ENCODE measurements around the gene NDUFA12. TPM values are rescaled to one million over a fixed set of nuclear protein-coding genes. Genes with fewer than 3 reads are reported as not detected.

NDUFA12 gene
- total and polyA plus RNA-seq, 12 donors, result 254 to 710 (median 341) TPM

- 95% methylated on average over 2 of the region's 2 CpGs for WGBS, 2 donors
- no peak overlapping the region for H3K27ac ChIP-seq
- intact Hi-C loops (cut with DNase I), result loop anchor here in 1 of 10 donors (10.0 kb wide), 1 partner anchor 439 kb away; no protein-coding TSS in a partner anchor
- peaks cover 0 to 29% (median 10%) of the 10 kb centered on the region in 9 donors for H3K36me3 ChIP-seq
- H3K27me3 ChIP-seq, result no peaks in the 10 kb centered on the region
- peaks cover 0 to 20% (median 9%) of the 10 kb centered on the region in 9 donors for H3K4me1 ChIP-seq
- H3K9me3 ChIP-seq, result no peaks in the 10 kb centered on the region
- no peak overlapping the region for H3K4me3 ChIP-seq
- DNase-seq (no peak), ATAC-seq (no peak)
- no peak for TF ChIP-seq CTCF (IDR thresholded peaks at IDR 0.05)
These were observed 20.2 kb downstream of the NDUFA12 start for GRCh38 chr12:94983321-94983720.

- H3K4me3 ChIP-seq, result no peak overlapping the region
- no peaks in the 10 kb centered on the region for H3K27me3 ChIP-seq
- 80 to 87% methylated on average over 7 of the region's 7 CpGs for WGBS, 2 donors
- H3K4me1 ChIP-seq, result peaks cover 0 to 24% (median 12%) of the 10 kb centered on the region in 9 donors
- DNase-seq (no peak), ATAC-seq (peak in 1 of 8 donors; percentile 18)
- intact Hi-C loops (cut with DNase I), result loop anchor here in 1 of 10 donors (10.0 kb wide), 1 partner anchor 438 kb away; no protein-coding TSS in a partner anchor
- no peak for TF ChIP-seq CTCF (IDR thresholded peaks at IDR 0.05)
- H3K27ac ChIP-seq, result no peak overlapping the region
- no peaks in the 10 kb centered on the region for H3K9me3 ChIP-seq
- H3K36me3 ChIP-seq, result peaks cover 0 to 26% (median 10%) of the 10 kb centered on the region in 9 donors
These were observed 21.0 kb downstream of the NDUFA12 start for GRCh38 chr12:94982456-94982855.

GRCh38 chr12:94980577-94980976 is 22.9 kb downstream of the NDUFA12 start:
- 55 to 63% methylated on average over 4 of the region's 4 CpGs for WGBS, 2 donors
- Histone ChIP-seq H3K36me3 (peaks cover 0 to 21% (median 7%) of the 10 kb centered on the region in 9 donors), H3K4me3 (no peak overlapping the region), H3K27me3 (no peaks in the 10 kb centered on the region), H3K9me3 (no peaks in the 10 kb centered on the region), H3K27ac (no peak overlapping the region), H3K4me1 (peaks cover 0 to 24% (median 14%) of the 10 kb centered on the region in 9 donors)
- intact Hi-C loops (cut with DNase I), result loop anchor here in 1 of 10 donors (10.0 kb wide), 1 partner anchor 436 kb away; no protein-coding TSS in a partner anchor
- DNase-seq, result no peak
- peak in 5 of 9 donors; percentile 33 to 46 (median 34) for TF ChIP-seq CTCF (IDR thresholded peaks at IDR 0.05)
- no peak for ATAC-seq

GRCh38 chr12:94979941-94980340 is 23.6 kb downstream of the NDUFA12 start:
- intact Hi-C loops (cut with DNase I), result loop anchor here in 1 of 10 donors (10.0 kb wide), 1 partner anchor 435 kb away; no protein-coding TSS in a partner anchor
- Histone ChIP-seq H3K36me3 (peaks cover 0 to 21% (median 7%) of the 10 kb centered on the region in 9 donors), H3K27me3 (no peaks in the 10 kb centered on the region), H3K27ac (no peak overlapping the region), H3K9me3 (no peaks in the 10 kb centered on the region), H3K4me3 (no peak overlapping the region), H3K4me1 (peaks cover 0 to 24% (median 14%) of the 10 kb centered on the region in 9 donors)
- DNase-seq, result no peak
- TF ChIP-seq CTCF (IDR thresholded peaks at IDR 0.05), result no peak
- 91 to 92% methylated on average over 4 of the region's 4 CpGs for WGBS, 2 donors
- ATAC-seq, result no peak

Data from heart right ventricle (tissue), 16 donors.